ENCODE results near the gene OR2A2.

OR2A2 gene

DNA sequence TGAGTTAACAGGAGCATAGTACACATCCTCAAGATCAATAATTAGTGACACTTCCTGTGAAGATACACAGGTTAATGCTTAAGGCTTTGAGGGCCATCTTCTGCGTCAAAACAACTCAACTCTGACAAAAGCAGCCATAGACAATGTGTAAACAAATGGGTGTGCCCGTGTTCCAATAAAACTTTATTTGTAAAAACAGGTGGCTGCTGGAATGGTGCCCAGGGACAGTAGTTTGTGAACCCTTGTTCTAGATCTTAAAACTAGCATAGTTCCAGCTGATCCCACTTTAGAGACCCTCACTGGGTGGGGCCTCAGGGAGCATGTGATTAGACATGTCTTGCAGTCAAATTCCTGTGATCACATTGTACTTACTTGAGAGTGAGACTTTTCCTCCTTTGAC lies 21.3 kb downstream of the OR2A2 start:
- Mint-ChIP-seq H3K4me3 (no peak overlapping the region), H3K36me3 (ENCODE audit: low read depth) (no peaks in the 10 kb centered on the region), H3K4me1 (no peaks in the 10 kb centered on the region), H3K9me3 (no peaks in the 10 kb centered on the region), H3K27me3 (ENCODE audit: low read depth) (peaks cover 8% of the 10 kb centered on the region), H3K27ac (no peak overlapping the region)
- TF ChIP-seq, protein P1, sequence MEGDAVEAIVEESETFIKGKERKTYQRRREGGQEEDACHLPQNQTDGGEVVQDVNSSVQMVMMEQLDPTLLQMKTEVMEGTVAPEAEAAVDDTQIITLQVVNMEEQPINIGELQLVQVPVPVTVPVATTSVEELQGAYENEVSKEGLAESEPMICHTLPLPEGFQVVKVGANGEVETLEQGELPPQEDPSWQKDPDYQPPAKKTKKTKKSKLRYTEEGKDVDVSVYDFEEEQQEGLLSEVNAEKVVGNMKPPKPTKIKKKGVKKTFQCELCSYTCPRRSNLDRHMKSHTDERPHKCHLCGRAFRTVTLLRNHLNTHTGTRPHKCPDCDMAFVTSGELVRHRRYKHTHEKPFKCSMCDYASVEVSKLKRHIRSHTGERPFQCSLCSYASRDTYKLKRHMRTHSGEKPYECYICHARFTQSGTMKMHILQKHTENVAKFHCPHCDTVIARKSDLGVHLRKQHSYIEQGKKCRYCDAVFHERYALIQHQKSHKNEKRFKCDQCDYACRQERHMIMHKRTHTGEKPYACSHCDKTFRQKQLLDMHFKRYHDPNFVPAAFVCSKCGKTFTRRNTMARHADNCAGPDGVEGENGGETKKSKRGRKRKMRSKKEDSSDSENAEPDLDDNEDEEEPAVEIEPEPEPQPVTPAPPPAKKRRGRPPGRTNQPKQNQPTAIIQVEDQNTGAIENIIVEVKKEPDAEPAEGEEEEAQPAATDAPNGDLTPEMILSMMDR (IDR thresholded peaks at IDR 0.05; ENCODE audit: unreplicated experiment in 3 of 3), result no peak

DNA sequence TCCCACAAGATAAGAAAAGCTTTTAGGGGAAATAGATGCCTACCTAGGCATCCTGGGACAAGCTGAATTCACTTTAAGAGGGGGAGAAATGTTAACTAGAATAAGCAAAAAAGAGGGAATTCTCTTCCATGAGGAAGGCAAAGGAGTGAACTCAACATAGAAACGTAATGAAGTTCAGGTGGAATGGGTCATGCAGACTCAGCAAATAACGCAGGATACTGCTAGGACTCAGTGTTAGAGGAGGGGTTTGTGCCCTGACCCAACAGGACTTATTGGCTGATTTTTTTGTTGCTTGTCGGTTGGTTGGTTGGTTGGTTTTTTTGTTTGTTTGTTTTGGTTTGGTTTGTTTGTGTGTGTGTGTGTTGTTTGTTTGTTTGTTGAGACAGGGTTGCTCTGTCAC lies 22.9 kb downstream of the OR2A2 start:
- TF ChIP-seq, protein P1 (IDR thresholded peaks at IDR 0.05; ENCODE audit: unreplicated experiment in 3 of 3), result no peak
- Mint-ChIP-seq H3K4me3 (no peak overlapping the region), H3K9me3 (no peaks in the 10 kb centered on the region), H3K27ac (no peak overlapping the region), H3K27me3 (ENCODE audit: low read depth) (peaks cover 8% of the 10 kb centered on the region), H3K4me1 (no peaks in the 10 kb centered on the region), H3K36me3 (ENCODE audit: low read depth) (no peaks in the 10 kb centered on the region)

DNA sequence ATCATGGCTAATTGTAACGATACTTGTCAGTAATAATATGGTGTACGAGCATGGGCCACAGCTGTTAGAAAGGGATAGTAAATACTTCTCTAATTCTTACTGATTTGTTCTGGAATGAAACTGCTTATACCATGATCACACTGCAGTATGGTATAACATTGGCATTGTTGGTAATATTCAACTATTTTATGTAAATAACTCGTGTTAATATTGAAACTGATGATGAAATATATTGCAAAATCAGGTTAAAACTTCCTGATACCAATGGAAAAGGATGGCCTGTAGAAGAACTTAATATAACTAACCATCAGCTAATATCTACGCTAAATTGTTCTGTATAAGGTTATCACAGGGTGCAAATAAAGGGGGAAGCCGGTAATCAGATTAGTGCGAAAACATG lies 23.9 kb downstream of the OR2A2 start:
- Mint-ChIP-seq H3K4me1 (no peaks in the 10 kb centered on the region), H3K27me3 (ENCODE audit: low read depth) (peaks cover 8% of the 10 kb centered on the region), H3K9me3 (no peaks in the 10 kb centered on the region), H3K36me3 (ENCODE audit: low read depth) (no peaks in the 10 kb centered on the region), H3K4me3 (no peak overlapping the region), H3K27ac (no peak overlapping the region)
- TF ChIP-seq, protein P1 (IDR thresholded peaks at IDR 0.05; ENCODE audit: unreplicated experiment in 3 of 3), result no peak

DNA sequence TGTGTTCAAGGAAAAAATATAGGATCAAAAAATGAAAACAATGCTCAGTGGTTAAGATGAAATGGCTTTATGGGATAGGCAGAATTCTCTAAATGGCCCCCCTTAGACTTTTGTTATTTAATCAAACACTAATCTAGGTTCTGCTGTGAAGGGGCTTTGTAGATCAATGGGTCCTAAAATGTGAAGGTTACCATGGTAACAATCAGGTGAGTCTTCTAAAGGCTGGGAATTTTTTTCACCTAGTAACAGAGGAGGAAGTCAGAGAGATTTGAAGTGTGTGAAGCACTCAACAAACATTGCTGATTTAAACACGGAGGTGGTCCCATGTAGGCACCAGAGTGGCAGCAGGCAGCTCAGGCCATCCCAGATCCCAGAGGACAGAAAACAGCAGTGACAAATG lies 24.7 kb downstream of the OR2A2 start:
- H3K9me3 Mint-ChIP-seq, result no peaks in the 10 kb centered on the region
- H3K36me3 Mint-ChIP-seq (ENCODE audit: low read depth), result no peaks in the 10 kb centered on the region
- H3K27me3 Mint-ChIP-seq (ENCODE audit: low read depth), result peaks cover 8% of the 10 kb centered on the region
- H3K27ac Mint-ChIP-seq, result no peak overlapping the region
- no peaks in the 10 kb centered on the region for H3K4me1 Mint-ChIP-seq
- no peak overlapping the region for H3K4me3 Mint-ChIP-seq
- TF ChIP-seq, protein P1 (IDR thresholded peaks at IDR 0.05; ENCODE audit: unreplicated experiment in 3 of 3), result no peak

DNA sequence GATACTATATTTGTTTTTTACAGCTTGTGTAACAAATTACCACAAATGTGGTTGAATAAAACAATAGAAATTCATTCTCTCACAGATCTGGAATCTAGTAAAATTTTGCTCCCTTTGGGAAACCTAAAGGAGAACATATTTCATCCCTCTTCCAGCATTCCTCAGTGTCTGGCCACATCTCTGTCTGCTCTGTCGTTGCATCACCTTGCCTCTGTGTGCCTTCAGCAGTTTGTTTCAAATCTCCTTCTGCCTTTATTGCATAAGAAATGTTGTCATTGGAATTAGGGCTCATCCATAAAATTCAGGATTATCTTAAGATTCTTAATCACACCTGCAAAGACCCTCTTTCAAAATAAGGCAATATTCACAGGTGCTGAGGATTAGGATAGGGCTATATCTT lies 28.1 kb downstream of the OR2A2 start:
- Mint-ChIP-seq H3K9me3 (peaks cover 2% of the 10 kb centered on the region), H3K4me1 (no peaks in the 10 kb centered on the region), H3K36me3 (ENCODE audit: low read depth) (no peaks in the 10 kb centered on the region), H3K27me3 (ENCODE audit: low read depth) (peaks cover 4% of the 10 kb centered on the region), H3K4me3 (no peak overlapping the region), H3K27ac (no peak overlapping the region)
- TF ChIP-seq, protein P1 (IDR thresholded peaks at IDR 0.05; ENCODE audit: unreplicated experiment in 3 of 3), result no peak

DNA sequence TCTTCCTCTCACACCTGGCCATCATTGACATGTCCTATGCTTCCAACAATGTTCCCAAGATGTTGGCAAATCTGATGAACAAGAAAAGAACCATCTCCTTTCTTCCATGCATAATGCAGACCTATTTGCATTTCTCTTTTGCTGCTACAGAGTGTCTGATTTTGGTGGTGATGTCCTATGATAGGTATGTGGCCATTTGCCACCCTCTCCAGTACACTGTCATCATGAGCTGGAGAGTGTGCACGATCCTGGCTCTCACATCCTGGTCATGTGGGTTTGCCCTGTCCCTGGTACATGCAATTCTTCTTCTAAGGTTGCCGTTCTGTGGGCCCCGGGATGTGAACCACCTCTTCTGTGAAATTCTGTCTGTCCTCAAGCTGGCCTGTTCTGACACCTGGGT lies 32.8 kb downstream of the OR2A2 start:
- Mint-ChIP-seq H3K27me3 (ENCODE audit: low read depth) (no peaks in the 10 kb centered on the region), H3K27ac (no peak overlapping the region), H3K9me3 (peaks cover 4% of the 10 kb centered on the region), H3K4me3 (no peak overlapping the region), H3K36me3 (ENCODE audit: low read depth) (no peaks in the 10 kb centered on the region), H3K4me1 (no peaks in the 10 kb centered on the region)
- TF ChIP-seq, protein P1 (IDR thresholded peaks at IDR 0.05; ENCODE audit: unreplicated experiment in 3 of 3), result no peak

All from nephron (organoid).